HG03060 (cell line): ENCODE measurements around the gene PHEX.

Experiments
- ATAC-seq: cut with Tn5 transposase; IDR thresholded peaks from one replicate; pipeline ENCODE4 v1.9.1; 2021; ENCODE audit warnings: low read depth, moderate number of reproducible peaks; ENCODE audit not compliant: unreplicated experiment

Gene PHEX

GRCh38 chrX:22039541-22039940 lies 7.4 kb downstream of the PHEX start:
- ATAC-seq = no peak

DNA sequence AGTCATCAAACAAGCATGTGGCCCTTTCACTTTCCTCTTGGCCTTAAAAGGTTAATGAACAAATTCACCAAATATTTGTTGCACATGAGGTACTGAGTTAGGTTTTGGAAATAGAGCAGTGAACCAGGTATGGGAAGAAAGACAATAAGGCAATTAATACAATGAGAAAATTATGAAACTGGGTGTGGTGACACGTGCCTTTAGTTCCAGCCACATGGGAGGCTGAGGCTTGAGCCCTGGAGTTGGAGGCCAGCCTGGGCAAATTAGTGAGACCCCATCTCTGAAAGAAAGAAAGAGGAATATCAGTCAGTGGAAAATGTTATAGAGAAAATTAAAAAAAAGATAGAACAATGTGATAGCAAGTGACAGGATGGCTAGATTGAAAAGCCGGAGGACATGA lies 8.1 kb downstream of the PHEX start:
- ATAC-seq = no peak

GRCh38 chrX:22041907-22042530 lies 9.9 kb downstream of the PHEX start:
- no peak for ATAC-seq

GRCh38 chrX:22043872-22044271 lies 11.7 kb downstream of the PHEX start:
- ATAC-seq = no peak

DNA sequence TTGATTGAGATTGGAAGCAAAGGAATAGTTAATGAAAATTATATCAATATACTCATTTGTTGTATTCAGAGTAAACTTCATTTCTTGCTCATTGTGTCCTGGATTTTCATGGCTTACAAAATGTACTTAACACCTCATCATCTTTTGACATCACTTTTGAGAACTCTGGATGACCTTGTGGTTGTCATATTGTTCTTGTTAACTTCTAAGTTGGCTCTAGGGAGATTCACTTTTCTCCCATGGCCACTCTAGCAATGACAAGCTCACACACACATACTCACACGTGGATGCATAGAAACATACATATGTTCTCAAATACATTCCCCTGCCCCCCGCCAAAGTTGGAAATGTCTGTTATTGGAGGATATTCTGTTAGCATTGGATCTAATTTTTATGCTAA lies 15.3 kb downstream of the PHEX start:
- ATAC-seq = no peak

DNA sequence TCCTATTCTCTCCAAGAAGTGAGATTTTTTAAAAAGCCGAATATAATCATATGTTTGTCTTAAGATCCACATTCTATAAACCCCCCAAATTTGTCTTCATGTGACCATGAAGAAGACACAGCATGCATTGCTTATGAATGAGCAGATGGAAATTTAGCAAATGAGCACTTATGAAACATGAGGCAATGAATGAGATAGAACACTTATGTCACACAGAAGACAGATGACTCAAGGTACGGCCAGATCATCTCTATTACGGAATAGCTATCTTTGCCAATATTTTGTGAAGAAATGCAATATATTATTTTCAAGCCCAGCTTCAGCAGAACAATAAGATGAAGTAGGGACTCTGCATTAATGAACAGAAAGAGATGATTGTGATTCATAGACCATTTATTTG lies 21.4 kb downstream of the PHEX start:
- ATAC-seq = no peak

- no peak for ATAC-seq
Measured at GRCh38 chrX:22056235-22056634, 24.1 kb downstream of the PHEX start.

GRCh38 chrX:22057667-22058066 lies 25.5 kb downstream of the PHEX start:
- no peak for ATAC-seq

- ATAC-seq = no peak
Measured at GRCh38 chrX:22059775-22060174, 27.6 kb downstream of the PHEX start.

DNA sequence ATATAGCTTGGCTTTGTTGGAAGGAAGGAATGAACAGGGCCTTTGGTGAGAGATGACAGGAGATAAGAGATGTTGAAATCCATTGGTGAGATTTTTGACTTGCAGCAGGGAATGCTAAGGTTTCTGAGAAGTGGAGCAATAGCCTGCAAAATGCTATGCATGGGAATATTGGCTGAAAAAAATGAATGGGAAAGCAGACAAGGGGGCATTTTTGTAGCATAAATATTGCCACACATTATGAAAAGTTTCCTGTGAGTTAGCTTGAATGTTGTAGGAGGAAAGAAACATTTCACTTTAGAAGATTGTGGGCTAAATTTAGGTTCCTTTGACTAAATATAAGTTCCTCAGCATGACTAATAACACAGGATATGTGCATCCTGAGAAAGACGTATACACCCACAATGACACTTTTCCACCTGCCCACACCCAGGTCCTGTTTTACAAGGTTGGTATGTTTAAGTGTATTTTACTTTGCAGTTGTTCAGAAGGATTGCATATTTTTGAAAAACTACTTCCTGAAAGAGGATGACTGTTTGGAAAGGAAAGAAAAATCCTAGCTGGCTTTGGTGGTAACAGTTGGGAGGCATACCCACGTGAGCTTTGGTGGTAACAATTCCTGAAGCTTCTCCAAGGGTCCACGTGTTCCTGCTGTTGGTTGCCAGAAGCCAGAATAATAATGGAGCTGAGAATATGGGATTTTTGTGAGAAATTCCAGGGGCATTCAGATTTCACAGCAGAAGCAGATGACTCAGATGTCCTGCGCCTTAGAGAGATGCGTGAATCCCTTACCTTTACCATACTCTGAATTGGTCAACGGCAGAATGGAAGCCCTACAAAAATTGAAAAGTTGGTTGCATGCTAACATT lies 28.5 kb downstream of the PHEX start:
- peak; percentile 42 for ATAC-seq

DNA sequence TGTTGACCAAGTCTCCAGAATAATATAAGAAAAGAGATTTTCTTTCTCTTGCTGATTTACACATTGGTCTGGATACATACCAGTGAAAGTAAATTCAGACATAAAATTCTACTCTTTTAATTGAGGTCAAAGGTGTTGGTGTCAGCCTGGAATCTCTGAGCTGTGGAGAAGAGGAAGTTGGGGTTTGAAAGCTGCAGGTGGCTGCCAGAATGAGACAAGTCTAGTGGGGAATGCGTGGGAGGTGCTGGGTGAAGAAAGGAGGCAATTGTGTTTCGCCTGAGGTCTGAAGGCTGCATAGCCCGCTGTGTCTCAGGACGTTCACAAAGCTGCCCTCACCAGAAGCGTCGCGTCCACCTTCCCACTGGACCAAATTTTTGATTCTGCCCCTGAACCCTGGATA lies 31.2 kb downstream of the PHEX start:
- peak; percentile 71 for ATAC-seq

DNA sequence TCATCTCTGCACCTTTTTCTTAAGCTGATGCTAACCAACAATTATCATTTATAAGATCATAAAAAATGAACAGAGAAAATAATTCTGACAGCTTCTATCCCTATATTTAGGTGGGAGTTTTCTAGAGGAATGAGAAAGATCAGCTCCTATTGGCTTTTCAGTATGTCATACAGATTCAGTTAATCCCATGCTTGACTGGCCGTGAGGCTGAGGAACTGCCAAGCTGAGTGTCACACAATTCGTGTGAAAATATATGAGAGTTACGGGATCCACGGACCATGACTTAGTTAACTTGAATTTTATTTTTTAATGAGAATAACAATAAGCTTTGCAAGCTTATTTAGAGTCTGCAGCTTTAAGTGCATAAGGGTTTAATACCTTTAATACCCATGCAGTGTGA lies 37.5 kb downstream of the PHEX start:
- ATAC-seq = no peak

GRCh38 chrX:22073928-22074327 lies 41.8 kb downstream of the PHEX start:
- no peak for ATAC-seq

GRCh38 chrX:22078117-22078516 lies 46.0 kb downstream of the PHEX start:
- ATAC-seq = no peak

DNA sequence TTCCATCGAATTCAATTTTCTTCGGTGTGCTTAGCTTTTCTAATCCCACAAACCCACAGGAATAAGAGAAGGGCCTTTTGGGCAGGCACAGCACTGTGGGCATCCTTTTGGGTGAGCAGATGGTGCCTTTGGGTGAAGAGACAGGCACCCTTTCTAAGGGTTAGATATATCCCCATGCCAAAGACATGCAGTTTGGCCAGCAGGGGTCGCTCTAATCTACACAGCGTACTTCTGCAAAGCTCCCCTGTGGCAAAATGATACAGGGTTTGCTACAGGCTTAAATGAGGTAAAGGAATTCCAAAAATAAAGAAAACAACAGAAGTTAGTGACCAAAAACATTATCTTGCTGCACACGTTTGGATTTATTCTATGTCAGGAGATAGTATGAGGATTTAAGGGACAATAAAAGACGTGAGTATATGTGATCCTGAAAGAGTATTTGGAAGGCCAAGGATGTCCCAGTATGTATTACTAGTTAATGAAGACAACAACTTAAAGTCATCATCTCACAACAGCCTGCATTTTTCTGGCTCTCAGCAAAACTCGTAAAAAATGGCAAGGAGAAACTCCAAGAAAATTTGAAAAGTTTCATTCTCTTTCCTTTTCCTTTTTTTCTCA lies 49.5 kb downstream of the PHEX start:
- ATAC-seq = no peak

GRCh38 chrX:22086003-22086402 lies 53.9 kb downstream of the PHEX start:
- ATAC-seq = no peak

DNA sequence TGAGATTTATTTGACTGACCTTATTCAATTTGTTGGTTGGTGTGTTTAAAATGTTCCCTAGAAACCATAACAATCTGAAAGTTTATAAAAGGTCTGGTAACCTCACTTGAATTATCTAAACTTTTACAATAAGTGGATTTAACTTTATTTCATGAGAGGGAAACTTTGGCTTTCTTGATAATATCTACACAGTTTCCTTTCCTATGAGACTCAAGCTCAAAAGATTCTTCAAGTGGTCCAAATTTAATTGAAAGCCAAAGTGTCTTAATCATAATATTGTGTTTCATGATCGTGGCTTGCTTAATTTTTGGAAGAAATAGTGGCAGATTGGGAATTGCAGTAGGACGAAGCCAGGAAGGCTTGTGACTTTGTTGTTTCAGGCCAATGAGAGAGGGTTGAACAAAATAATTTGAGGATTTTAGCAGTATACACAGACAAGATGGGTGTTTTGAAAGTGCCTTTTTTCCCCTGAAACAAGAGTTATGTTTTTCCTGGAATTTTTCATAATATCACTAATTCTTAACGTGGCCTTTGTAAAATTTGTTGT lies 55.0 kb downstream of the PHEX start:
- ATAC-seq = no peak

GRCh38 chrX:22088326-22088725 lies 56.2 kb downstream of the PHEX start:
- ATAC-seq = no peak

DNA sequence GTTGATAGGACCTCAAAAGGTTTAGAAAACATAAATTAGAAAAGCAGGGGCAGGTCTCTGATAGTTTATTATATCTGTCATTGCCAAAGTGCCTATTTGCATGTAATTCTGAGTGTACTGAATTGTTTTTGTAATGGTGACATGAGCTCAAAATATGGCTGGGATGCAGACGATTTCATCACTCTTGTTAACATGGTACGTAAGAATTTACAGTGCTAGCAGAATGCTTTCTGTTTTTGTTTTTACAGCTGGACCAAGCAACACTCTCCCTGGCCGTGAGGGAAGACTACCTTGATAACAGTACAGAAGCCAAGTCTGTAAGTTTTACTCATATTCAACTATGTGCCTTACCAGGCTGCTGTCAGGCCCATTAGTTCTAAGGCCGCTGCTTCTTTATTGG lies 58.1 kb downstream of the PHEX start:
- no peak for ATAC-seq

DNA sequence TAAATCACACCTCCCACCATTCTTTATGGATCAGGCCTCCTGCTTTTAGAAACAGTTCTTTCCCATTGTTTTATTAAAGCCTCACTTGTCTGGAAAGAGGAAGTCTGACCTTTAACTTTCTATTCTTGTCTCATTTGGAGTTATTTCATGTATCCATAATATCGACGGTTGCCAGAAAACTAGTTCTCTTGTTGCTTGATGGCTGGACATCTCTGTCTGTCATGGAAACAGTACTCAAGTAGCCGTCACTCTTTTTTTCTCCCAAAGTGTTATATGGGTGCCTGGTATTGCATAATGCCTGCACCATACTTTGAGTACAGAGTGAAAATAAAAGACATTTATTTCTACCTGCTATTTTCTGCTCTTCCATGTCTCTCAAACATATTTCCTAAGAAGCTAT lies 61.4 kb downstream of the PHEX start:
- ATAC-seq = no peak

- ATAC-seq = no peak
Measured at GRCh38 chrX:22095286-22095685, 63.2 kb downstream of the PHEX start.
